GM18499 (cell line): ENCODE data around the gene PGA3.
"Not testable (repeated sequence)": the region's sequence is repeated elsewhere in the genome, so short reads cannot be mapped to it uniquely, and the experiment has no call there.

Experiments
- ATAC-seq: cut with Tn5 transposase; IDR thresholded peaks from one replicate; pipeline ENCODE4 v1.9.1; 2021; ENCODE audit warnings: moderate number of reproducible peaks; ENCODE audit not compliant: insufficient read depth, unreplicated experiment

The PGA3 gene

GRCh38 chr11:61202950-61203746, at the start of gene PGA3:
TSS of gene PGA3 (plus strand) at chr11:61203515. CDS start at chr11:61203565, 50 bp downstream.
- not testable (repeated sequence) for ATAC-seq

- ATAC-seq: no peak
These were observed 49.7 kb upstream of the PGA3 start for GRCh38 chr11:61153593-61154095.

GRCh38 chr11:61154528-61154927, 48.8 kb upstream of the PGA3 start:
- no peak for ATAC-seq

GRCh38 chr11:61155312-61155711, 48.0 kb upstream of the PGA3 start:
- no peak for ATAC-seq

GRCh38 chr11:61155741-61156140, 47.6 kb upstream of the PGA3 start:
- ATAC-seq: no peak

- no peak for ATAC-seq
These were observed 45.6 kb upstream of the PGA3 start for GRCh38 chr11:61157743-61158142.

GRCh38 chr11:61158691-61159381, 44.5 kb upstream of the PGA3 start:
- no peak for ATAC-seq

- ATAC-seq: no peak
These were observed 42.7 kb upstream of the PGA3 start for GRCh38 chr11:61160487-61161189.

GRCh38 chr11:61161190-61162091, 41.9 kb upstream of the PGA3 start, which contains the start of gene VPS37C:
TSS of gene VPS37C (minus strand) at chr11:61161426. CDS start at chr11:61138829, 22,597 bp downstream.
- ATAC-seq: peak; percentile 54

- ATAC-seq: no peak
These were observed 41.0 kb upstream of the PGA3 start for GRCh38 chr11:61162092-61162941.

- no peak for ATAC-seq
These were observed 40.3 kb upstream of the PGA3 start for GRCh38 chr11:61163021-61163420.

- ATAC-seq: no peak
These were observed 39.4 kb upstream of the PGA3 start for GRCh38 chr11:61163714-61164605.

- no peak for ATAC-seq
These were observed 38.5 kb upstream of the PGA3 start for GRCh38 chr11:61164606-61165424.

GRCh38 chr11:61165785-61166184, 37.5 kb upstream of the PGA3 start:
- ATAC-seq: not testable (repeated sequence)

- not testable (repeated sequence) for ATAC-seq
These were observed 37.0 kb upstream of the PGA3 start for GRCh38 chr11:61166331-61166730.

- no peak for ATAC-seq
These were observed 35.1 kb upstream of the PGA3 start for GRCh38 chr11:61168042-61168688.

GRCh38 chr11:61168800-61169199, 34.5 kb upstream of the PGA3 start:
- no peak for ATAC-seq
